HepG2 (cell line): ENCODE results near the gene ADARB2. TPM values are rescaled to one million over a fixed set of nuclear protein-coding genes. Genes with fewer than 3 reads are reported as not detected.

ENCODE experiments used
- ATAC-seq: fragments of 200-7000 bp; cut with Tn5 transposase; 3 replicates; pipeline ENCODE4 v1.9.1; 2020; ENCODE audit warnings: mild to moderate bottlenecking, moderate library complexity
- Bru-seq: library from RNA; stranded (reverse); fragments of 400-500 nt; gene quantifications from one replicate; lab custom pipeline; 2021; lab: Mats Ljungman, UMichigan
- BruChase-seq, 2 experiments: library from RNA; stranded (reverse); fragments of 400-500 nt; gene quantifications; one replicate each; lab custom pipeline; 2021; lab: Mats Ljungman, UMichigan
- BruUV-seq: library from RNA; stranded (reverse); fragments of 400-500 nt; replicated peaks from 2 replicates; lab custom pipeline; 2021; lab: Mats Ljungman, UMichigan
- CTCF ChIA-PET: fragments of 300-600 bp; formaldehyde crosslinking; extraction: SDS; loops from one replicate; lab custom pipeline; 2021; ENCODE audit warnings: low total read pairs, inconsistent platforms, low intra/inter-chr PET ratio; lab: Yijun Ruan, JAX
- POLR2A ChIA-PET: fragments of 350-600 bp; sonication (Branson Sonifier 250); formaldehyde crosslinking; loops from one replicate; lab custom pipeline; 2020; ENCODE audit warnings: antibody characterized with exemption, inconsistent platforms; lab: Yijun Ruan, JAX
- DNase-seq: peaks from one replicate; pipeline ENCODE4 v3.0.0-alpha.2; 2015; ENCODE audit warnings: low spot score
- FAIRE-seq: peaks from 3 replicates; lab custom pipeline; 2011; peaks lifted over from hg19 to GRCh38; lab: Jason Lieb, UNC
- H2AFZ ChIP-seq: one replicate; pipeline ENCODE4 v1.6.1; 2011; ENCODE audit warnings: low read length, inconsistent platforms
- H3K27ac ChIP-seq: fragments of 300-600 bp; 3 replicates; pipeline ENCODE4 v1.8.0; 2011; ENCODE audit warnings: mixed run types, mild to moderate bottlenecking, mixed read lengths, low read length, inconsistent platforms; ENCODE audit not compliant: insufficient read depth; ENCODE audit errors: extremely low read length
- H3K27me3 ChIP-seq, 2 experiments: fragments of 200-600 bp in 1 of 2; 2 replicates in 1 of 2; 3 replicates in 1 of 2; pipeline versions ENCODE4 v1.6.0 to v1.8.0; 2011; ENCODE audit warnings: low read length in 2 of 2, mild to moderate bottlenecking in 2 of 2, moderate library complexity in 2 of 2, inconsistent platforms in 1 of 2; ENCODE audit not compliant: insufficient read depth in 2 of 2, control insufficient read depth in 1 of 2
- H3K36me3 ChIP-seq, 2 experiments: fragments of 200-600 bp in 1 of 2; replicated peaks in 1 of 2; 2 replicates in 1 of 2; 3 replicates in 1 of 2; pipeline versions ENCODE4 v1.5.1 to v1.8.0; 2011; ENCODE audit warnings: low read length in 2 of 2, inconsistent platforms in 1 of 2; ENCODE audit not compliant: insufficient read depth in 2 of 2, control insufficient read depth in 1 of 2
- H3K4me1 ChIP-seq: 2 replicates; pipeline ENCODE4 v1.5.1; 2012; ENCODE audit warnings: low read length, inconsistent platforms; ENCODE audit not compliant: insufficient read depth
- H3K4me2 ChIP-seq: 2 replicates; pipeline ENCODE4 v1.6.0; 2011; ENCODE audit warnings: low read depth, low read length, inconsistent platforms
- H3K4me3 ChIP-seq, 3 experiments: fragments of 200-600 bp in 1 of 3; sonication (generic), shearing (Covaris generic) in 1 of 3; replicated peaks in 1 of 3; 2 replicates each; pipeline ENCODE4 v1.5.1; 2011 to 2016; ENCODE audit warnings: low read length in 3 of 3, inconsistent platforms in 2 of 3, low read depth in 2 of 3, mild to moderate bottlenecking in 2 of 3, control low read depth in 1 of 3, mixed read lengths in 1 of 3; ENCODE audit not compliant: insufficient read depth in 1 of 3
- H3K79me2 ChIP-seq: one replicate; pipeline ENCODE4 v1.6.1; 2011; ENCODE audit warnings: low read length, inconsistent platforms; ENCODE audit not compliant: insufficient read depth
- H3K9ac ChIP-seq: 2 replicates; pipeline ENCODE4 v1.6.0; 2011; ENCODE audit warnings: mild to moderate bottlenecking, low read depth, low read length, inconsistent platforms; ENCODE audit not compliant: insufficient read depth
- H3K9me3 ChIP-seq: 2 replicates; pipeline ENCODE4 v1.5.1; 2012; ENCODE audit warnings: mild to moderate bottlenecking, low read length
- H4K20me1 ChIP-seq: 2 replicates; pipeline ENCODE4 v1.6.0; 2011; ENCODE audit warnings: inconsistent platforms, mild to moderate bottlenecking, low read length, moderate library complexity; ENCODE audit not compliant: insufficient read depth
- EZH2 ChIP-seq: conservative IDR thresholded peaks from 2 replicates; pipeline ENCODE4 v1.6.1; 2012; ENCODE audit warnings: mild to moderate bottlenecking, low read depth, low read length, moderate library complexity
- SRSF1 ChIP-seq: fragments of 200-400 bp; formaldehyde crosslinking; optimal IDR thresholded peaks from 2 replicates; pipeline ENCODE3; 2017; ENCODE audit warnings: mild to moderate bottlenecking, low read depth, low read length, moderate library complexity
- ZEB1 ChIP-seq: IDR thresholded peaks from 2 replicates; pipeline ENCODE4 v1.6.1; 2012; ENCODE audit warnings: mild to moderate bottlenecking, low read depth, inconsistent platforms; ENCODE audit not compliant: insufficient replicate concordance
- WGBS: methylation state at CpG from one replicate; pipeline ENCODE4 v1.1.6; 2017; ENCODE audit warnings: low lambda C conversion rate; 5-methylcytosine and 5-hydroxymethylcytosine counted together
- in situ Hi-C: cut with HindIII; loops from 2 replicates; pipeline ENCODE4 v1.10.0; 2017; ENCODE audit warnings: low pct_unique_long_range_greater_than_20kb; ENCODE audit not compliant: extremely low pct_ligation_motif_present
- intact Hi-C: fragments of 100-400 bp; cut with micrococcal nuclease; formaldehyde crosslinking; loops from one replicate; pipeline ENCODE4 v1.10.0; 2022; ENCODE audit not compliant: unreplicated experiment
- long read RNA-seq, 2 experiments: library from RNA in 1 of 2; library from polyadenylated mRNA in 1 of 2; stranded (forward) in 1 of 2; unstranded in 1 of 2; transcript quantifications; one replicate each; pipeline ENCODE4 v2.0.0, GENCODE V29; 2019 to 2022
- polyA minus RNA-seq, 3 experiments: library from RNA; depleted of rRNA, polyadenylated mRNA; stranded (reverse); fragments of >200 nt; gene quantifications; 2 replicates each; pipeline ENCODE4 v1.2.3, GENCODE V29; 2011; ENCODE audit warnings: low replicate concordance in 1 of 3
- polyA plus RNA-seq, 8 experiments: library from polyadenylated mRNA; depleted of rRNA in 3 of 8; stranded (reverse) in 7 of 8; unstranded in 1 of 8; fragments of >200 nt; fragmentation: Illumina TruSeq in 4 of 8; extraction: Trizol in 4 of 8; gene quantifications; 2 replicates each; pipeline versions ENCODE4 v1.2.1 to v1.2.3, GENCODE V29; 2011 to 2016; ENCODE audit warnings: low read depth in 4 of 8, missing spikeins in 1 of 8, mixed read lengths in 1 of 8; ENCODE audit not compliant: insufficient read depth in 1 of 8
- total RNA-seq, 5 experiments: library from RNA; depleted of rRNA; stranded (reverse); fragments of >200 nt; fragmentation: Illumina TruSeq; extraction: Trizol; gene quantifications; 2 replicates each; pipeline ENCODE4 v1.2.3, GENCODE V29; 2016; ENCODE audit warnings: low read depth in 1 of 5

The ADARB2 gene
- total RNA-seq (2016; rRNA removed; fragmentation: Illumina TruSeq; extraction: Trizol) (not detected in 2 replicates), polyA plus RNA-seq (2011; rRNA removed) (not detected in 2 replicates), polyA minus RNA-seq (2011; rRNA and poly(A)+ RNA removed; ENCODE audit: low replicate concordance) (not detected in 2 replicates), Bru-seq, nascent RNA (percentile 9 among the genes with signal in this experiment), BruChase-seq, experiment 1, labeled RNA remaining after a 6-hour chase (percentile 3 among the genes with signal in this experiment), BruChase-seq, experiment 2, labeled RNA remaining after a 2-hour chase (percentile 10 among the genes with signal in this experiment)
- not detected in 2 replicates for total RNA-seq (2016; cell fraction: cytosol; rRNA removed; fragmentation: Illumina TruSeq; extraction: Trizol; ENCODE audit: low read depth)
- total RNA-seq (2016; cell fraction: insoluble cytoplasmic fraction; rRNA removed; fragmentation: Illumina TruSeq; extraction: Trizol) = not detected in 2 replicates
- total RNA-seq (2016; cell fraction: membrane; rRNA removed; fragmentation: Illumina TruSeq; extraction: Trizol) = not detected in 2 replicates
- total RNA-seq (2016; cell fraction: nucleus; rRNA removed; fragmentation: Illumina TruSeq; extraction: Trizol) = not detected in 2 replicates
- not detected in 2 replicates for polyA plus RNA-seq (2011; cell fraction: cytosol; rRNA removed)
- 0.10 TPM in 1 of 2 replicates, not detected in the other for polyA plus RNA-seq (2011; cell fraction: nucleus; rRNA removed)
- not detected in 2 replicates for polyA plus RNA-seq (2012)
- polyA plus RNA-seq (2016; cell fraction: cytosol; fragmentation: Illumina TruSeq; extraction: Trizol; ENCODE audit: low read depth) = not detected in 2 replicates
- not detected in 2 replicates for polyA plus RNA-seq (2016; cell fraction: insoluble cytoplasmic fraction; fragmentation: Illumina TruSeq; extraction: Trizol; ENCODE audit: low read depth)
- not detected in 2 replicates for polyA plus RNA-seq (2016; cell fraction: membrane; fragmentation: Illumina TruSeq; extraction: Trizol; ENCODE audit: low read depth)
- not detected in 2 replicates for polyA plus RNA-seq (2016; cell fraction: nucleus; fragmentation: Illumina TruSeq; extraction: Trizol; ENCODE audit: insufficient read depth, low read depth)
- polyA minus RNA-seq (2011; cell fraction: cytosol; rRNA and poly(A)+ RNA removed) = not detected in 2 replicates
- polyA minus RNA-seq (2011; cell fraction: nucleus; rRNA and poly(A)+ RNA removed) = not detected in 2 replicates
- long read RNA-seq, experiment 1 = 0 reads
- long read RNA-seq, experiment 2 = 0 reads

DNA sequence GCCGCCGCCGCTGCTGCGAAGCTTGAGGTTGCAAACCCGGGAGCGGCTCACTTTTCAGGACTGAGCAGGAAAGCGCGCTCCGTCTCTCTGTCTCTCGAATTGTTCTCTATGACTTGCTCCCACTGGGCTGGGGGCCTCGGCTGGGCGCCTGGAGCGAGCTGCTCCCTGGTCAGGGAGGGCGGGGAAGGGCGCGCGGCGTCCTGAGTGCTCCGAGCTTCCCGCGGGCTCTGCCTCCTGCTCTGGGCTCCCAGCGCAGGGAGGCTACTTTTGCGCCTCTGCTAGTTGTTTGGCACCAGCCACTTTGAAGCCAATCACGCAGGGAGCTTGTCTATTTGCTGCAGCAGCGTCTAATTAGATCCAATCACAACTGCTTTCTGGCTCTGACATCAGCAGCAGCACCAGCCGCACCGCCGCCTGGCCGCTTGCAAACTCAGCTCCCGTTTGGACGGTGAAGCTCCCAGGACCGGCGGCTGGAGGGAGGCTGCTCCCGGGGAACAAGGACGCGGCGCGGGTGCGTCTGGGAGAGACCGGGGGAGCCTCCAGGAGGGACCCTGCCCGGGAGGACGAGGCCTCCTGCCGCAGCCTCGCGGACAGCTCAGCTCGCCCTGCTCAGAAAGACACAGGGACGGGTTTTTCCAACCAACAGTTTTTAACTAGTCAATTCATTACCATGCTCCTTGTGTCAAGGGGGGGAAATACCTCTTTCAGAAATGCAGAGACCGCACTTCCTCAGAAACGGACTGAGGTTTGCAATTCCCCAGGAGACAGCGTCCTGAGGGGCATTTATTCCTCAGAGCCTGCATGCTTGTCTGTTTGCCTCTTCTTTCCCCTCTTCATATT is at the start of gene ADARB2:
ADARB2 (minus strand) TSS at position 304 of the 840 bp plus-strand sequence.
- intact Hi-C loops (no loop called here), in situ Hi-C loops (no loop called here)
- POLR2A ChIA-PET = no interaction called here
- BruUV-seq = no TSS peak
- Histone ChIP-seq H3K27me3 (peaks cover 7 to 77% of the 10 kb centered on the region in 2 experiments), H3K4me2 (no peak within 1 kb of the TSS), H3K4me1 (no peaks in the 10 kb centered on the region), H3K36me3 (no peaks in the 10 kb centered on the region), H4K20me1 (no peaks in the 10 kb centered on the region), H3K9ac (no peak within 1 kb of the TSS), H3K4me3 (no peak within 1 kb of the TSS), H3K9me3 (no peaks in the 10 kb centered on the region), H3K79me2 (no peaks in the 10 kb centered on the region), H3K27ac (no peak within 1 kb of the TSS), H2AFZ (no peak within 1 kb of the TSS)
- TF ChIP-seq ZEB1 (no peak), EZH2 (0 out of 2 replicates have a peak, but pooled peaks have one; percentile 48), SRSF1 (no peak)
- DNase-seq = no peak
- FAIRE-seq = no peak
- peak; percentile 41; the same call in 2 of the 3 replicates for ATAC-seq
- whole genome bisulfite sequencing = 9% methylated on average over 18 of the region's 50 CpGs
- CTCF ChIA-PET = no interaction called here
